Thymus (tissue), 11 donors: Measurements from ENCODE around the gene AGPAT3. TPM values are rescaled to one million over a fixed set of nuclear protein-coding genes. Genes with fewer than 3 reads are reported as not detected.

ENCODE experiments used
- DNase-seq, 9 donors: peaks; one replicate each; pipeline ENCODE4 v3.0.0-alpha.2; 2013; ENCODE audit warnings: low spot score in 9 of 9, low read depth in 6 of 9, missing footprints in 1 of 9
- H3K27ac ChIP-seq, 2 donors: one replicate each; pipeline ENCODE4 v1.5.1; 2013; ENCODE audit warnings: control low read depth in 1 of 2, low read depth in 1 of 2, low read length in 1 of 2, mild to moderate bottlenecking in 1 of 2, moderate library complexity in 1 of 2
- H3K27me3 ChIP-seq, 2 donors: one replicate each; pipeline ENCODE4 v1.5.1; 2013; ENCODE audit warnings: low read length in 1 of 2; ENCODE audit not compliant: control insufficient read depth in 2 of 2, insufficient read depth in 1 of 2
- H3K36me3 ChIP-seq, 2 donors: one replicate each; pipeline ENCODE4 v1.5.1; 2013; ENCODE audit warnings: low read length in 1 of 2, mild to moderate bottlenecking in 1 of 2, moderate library complexity in 1 of 2; ENCODE audit not compliant: control insufficient read depth in 2 of 2, insufficient read depth in 2 of 2
- H3K4me1 ChIP-seq, 2 donors: one replicate each; pipeline ENCODE4 v1.5.1; 2013; ENCODE audit warnings: low read length in 2 of 2; ENCODE audit not compliant: control insufficient read depth in 2 of 2, insufficient read depth in 2 of 2
- H3K4me3 ChIP-seq, 2 donors: one replicate each; pipeline ENCODE4 v1.5.1; 2013; ENCODE audit warnings: low read length in 2 of 2, control low read depth in 1 of 2, mild to moderate bottlenecking in 1 of 2
- H3K9me3 ChIP-seq, 2 donors: one replicate each; pipeline ENCODE4 v1.5.1; 2013; ENCODE audit warnings: low read length in 1 of 2, mild to moderate bottlenecking in 1 of 2; ENCODE audit not compliant: control insufficient read depth in 2 of 2, insufficient read depth in 1 of 2
- WGBS: extraction: QIAGEN DNeasy Blood & Tissue Kit; methylation state at CpG from one replicate; pipeline ENCODE4 v1.1.7; 2013; 5-methylcytosine and 5-hydroxymethylcytosine counted together
- polyA plus RNA-seq: library from polyadenylated mRNA; stranded (reverse); fragments of 200-250 nt; gene quantifications from one replicate; pipeline ENCODE4 v1.2.3, GENCODE V29; 2013
- total RNA-seq: library from RNA; stranded (reverse); fragments of 120-200 nt; gene quantifications from one replicate; pipeline ENCODE4 v1.2.4, GENCODE V29; 2013
- donor health status: healthy.

Gene AGPAT3
- total and polyA plus RNA-seq, 2 donors: 16.2 to 19.8 TPM

GRCh38 chr21:44029460-44030087 is 164.6 kb downstream of the AGPAT3 start:
- Histone ChIP-seq H3K4me1 (peaks cover 12 to 18% of the 10 kb centered on the region in 2 donors), H3K36me3 (peaks cover 16 to 18% of the 10 kb centered on the region in 2 donors), H3K9me3 (peaks cover 0 to 4% of the 10 kb centered on the region in 2 donors), H3K27me3 (no peaks in the 10 kb centered on the region), H3K4me3 (no peak overlapping the region), H3K27ac (no peak overlapping the region)
- WGBS: 98% methylated on average over 6 of the region's 6 CpGs
- no peak for DNase-seq

GRCh38 chr21:44035244-44035643 is 170.2 kb downstream of the AGPAT3 start:
- Histone ChIP-seq H3K27me3 (no peaks in the 10 kb centered on the region), H3K36me3 (peaks cover 49 to 66% of the 10 kb centered on the region in 2 donors), H3K4me3 (no peak overlapping the region), H3K9me3 (no peaks in the 10 kb centered on the region), H3K4me1 (no peaks in the 10 kb centered on the region), H3K27ac (no peak overlapping the region)
- DNase-seq: no peak
- 98% methylated on average over 4 of the region's 4 CpGs for WGBS

Other genes with a start within 250 kb of the AGPAT3 start
- 0.80 TPM for gene HSF2BP, start 205.7 kb upstream of the AGPAT3 start, total RNA-seq
- gene HSF2BP, start 205.7 kb upstream of the AGPAT3 start, polyA plus RNA-seq: 0.71 TPM
- 20.1 TPM for gene RRP1B, start 205.7 kb upstream of the AGPAT3 start, total RNA-seq
- gene RRP1B, start 205.7 kb upstream of the AGPAT3 start, polyA plus RNA-seq: 18.4 TPM
- gene PDXK, start 146.1 kb upstream of the AGPAT3 start, total RNA-seq: 33.3 TPM
- 59.0 TPM for gene PDXK, start 146.1 kb upstream of the AGPAT3 start, polyA plus RNA-seq
- gene CSTB, start 88.9 kb upstream of the AGPAT3 start, total RNA-seq: 26.5 TPM
- 198 TPM for gene CSTB, start 88.9 kb upstream of the AGPAT3 start, polyA plus RNA-seq
- 11.1 TPM for gene RRP1, start 75.6 kb upstream of the AGPAT3 start, total RNA-seq
- gene RRP1, start 75.6 kb upstream of the AGPAT3 start, polyA plus RNA-seq: 16.3 TPM
- 22.4 TPM for gene TRAPPC10, start 147.1 kb downstream of the AGPAT3 start, total RNA-seq
- 14.0 TPM for gene TRAPPC10, start 147.1 kb downstream of the AGPAT3 start, polyA plus RNA-seq
- gene PWP2, start 242.2 kb downstream of the AGPAT3 start, total RNA-seq: 2.2 TPM
- 12.7 TPM for gene PWP2, start 242.2 kb downstream of the AGPAT3 start, polyA plus RNA-seq